K562 (cell line): ENCODE measurements around the gene ACSM6.

Experiments
- E2F1 ChIP-seq: sonication (generic); formaldehyde crosslinking; IDR thresholded peaks from 2 replicates; pipeline ENCODE4 v1.8.1; 2023; ENCODE audit warnings: mild to moderate bottlenecking, missing genetic modification reagents, moderate library complexity
- ELF4 ChIP-seq: fragments of 450-650 bp; formaldehyde crosslinking; IDR thresholded peaks from 2 replicates; pipeline ENCODE4 v1.4.0; 2022; ENCODE audit warnings: missing genetic modification characterization
- JUN ChIP-seq, 2 experiments: sonication (generic) in 1 of 2; formaldehyde crosslinking in 1 of 2; IDR thresholded peaks; 2 replicates each; pipeline versions ENCODE4 v1.6.1 to v1.8.0; 2012 to 2022; ENCODE audit warnings: borderline replicate concordance in 2 of 2, mild to moderate bottlenecking in 2 of 2, improper control_type of control experiment in 1 of 2, low read depth in 1 of 2, low read length in 1 of 2, missing genetic modification reagents in 1 of 2
- MAX ChIP-seq: sonication (generic); formaldehyde crosslinking; IDR thresholded peaks from 2 replicates; pipeline ENCODE4 v1.9.0; 2022; ENCODE audit warnings: mild to moderate bottlenecking, missing genetic modification reagents
- MEF2A ChIP-seq: IDR thresholded peaks from 2 replicates; pipeline ENCODE4 v1.6.1; 2011; ENCODE audit warnings: low read depth, mild to moderate bottlenecking, low read length, moderate library complexity; ENCODE audit not compliant: control insufficient read depth
- POLR2AphosphoS5 ChIP-seq: IDR thresholded peaks from 2 replicates; pipeline ENCODE4 v1.6.1; 2011; ENCODE audit warnings: mild to moderate bottlenecking, low read depth, low read length, moderate library complexity; ENCODE audit not compliant: control insufficient read depth, insufficient read depth
- PRPF4 ChIP-seq: fragments of 200-400 bp; formaldehyde crosslinking; IDR thresholded peaks from one replicate; pipeline ENCODE4 v1.6.1; 2017; ENCODE audit warnings: low read length, low read depth, mild to moderate bottlenecking; ENCODE audit not compliant: insufficient read depth, poor library complexity, severe bottlenecking
- RNF2 ChIP-seq: sonication (generic); IDR thresholded peaks from 2 replicates; pipeline ENCODE4 v1.6.1; 2016
- SREBF1 ChIP-seq: fragments of 150-350 bp; IDR thresholded peaks from 2 replicates; pipeline ENCODE4 v1.6.1; 2014; ENCODE audit warnings: antibody characterized with exemption, low read depth, low read length, borderline replicate concordance
- ZFP91 ChIP-seq: sonication (generic); formaldehyde crosslinking; IDR thresholded peaks from 2 replicates; pipeline ENCODE4 v1.8.0; 2022; ENCODE audit warnings: mild to moderate bottlenecking, missing genetic modification reagents
- ZFX ChIP-seq: sonication (generic); formaldehyde crosslinking; IDR thresholded peaks from 2 replicates; pipeline ENCODE4 v1.8.0; 2022; ENCODE audit warnings: mild to moderate bottlenecking, missing genetic modification reagents, moderate library complexity
- ZNF165 ChIP-seq: fragments of 250-450 bp; sonication (Bioruptor Pico); IDR thresholded peaks from 2 replicates; pipeline ENCODE4 v1.4.0; 2020; ENCODE audit warnings: borderline replicate concordance
- TF ChIP-seq, protein P1 (sequence below), 2 experiments: fragments of 450-650 bp in 1 of 2; sonication (generic) in 1 of 2; formaldehyde crosslinking; conservative IDR thresholded peaks; 2 replicates each; pipeline versions ENCODE4 v1.4.0 to v1.8.1; 2020 to 2022; ENCODE audit warnings: mild to moderate bottlenecking in 1 of 2, missing genetic modification reagents in 1 of 2
- TF ChIP-seq, protein P2 (sequence below), 3 experiments: IDR thresholded peaks in 2 of 3; conservative IDR thresholded peaks in 1 of 3; 2 replicates each; pipeline ENCODE4 v1.5.1; 2011 to 2012; ENCODE audit warnings: low read length in 3 of 3, mild to moderate bottlenecking in 3 of 3, control low read depth in 2 of 3, improper control_type of control experiment in 1 of 3, inconsistent platforms in 1 of 3, low read depth in 1 of 3, mixed read lengths in 1 of 3, moderate library complexity in 1 of 3; ENCODE audit not compliant: insufficient read depth in 2 of 3

GRCh38 chr10:95188593-95188992 lies 5.4 kb upstream of the ACSM6 start:
- TF ChIP-seq MEF2A: no peak
- TF ChIP-seq ELF4 (CRISPR knock-in tag): no peak
- TF ChIP-seq ZFX (CRISPR knock-in tag): no peak
- TF ChIP-seq ZNF165 (CRISPR knock-in tag): no peak
- TF ChIP-seq SREBF1: no peak
- no peak for TF ChIP-seq POLR2AphosphoS5
- TF ChIP-seq MAX (CRISPR knock-in tag): no peak
- no peak for TF ChIP-seq ZFP91 (CRISPR knock-in tag)
- TF ChIP-seq, protein P1, sequence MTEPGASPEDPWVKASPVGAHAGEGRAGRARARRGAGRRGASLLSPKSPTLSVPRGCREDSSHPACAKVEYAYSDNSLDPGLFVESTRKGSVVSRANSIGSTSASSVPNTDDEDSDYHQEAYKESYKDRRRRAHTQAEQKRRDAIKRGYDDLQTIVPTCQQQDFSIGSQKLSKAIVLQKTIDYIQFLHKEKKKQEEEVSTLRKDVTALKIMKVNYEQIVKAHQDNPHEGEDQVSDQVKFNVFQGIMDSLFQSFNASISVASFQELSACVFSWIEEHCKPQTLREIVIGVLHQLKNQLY (CRISPR knock-in tag; conservative IDR thresholded peaks at IDR 0.05): no peak
- TF ChIP-seq, protein P2, sequence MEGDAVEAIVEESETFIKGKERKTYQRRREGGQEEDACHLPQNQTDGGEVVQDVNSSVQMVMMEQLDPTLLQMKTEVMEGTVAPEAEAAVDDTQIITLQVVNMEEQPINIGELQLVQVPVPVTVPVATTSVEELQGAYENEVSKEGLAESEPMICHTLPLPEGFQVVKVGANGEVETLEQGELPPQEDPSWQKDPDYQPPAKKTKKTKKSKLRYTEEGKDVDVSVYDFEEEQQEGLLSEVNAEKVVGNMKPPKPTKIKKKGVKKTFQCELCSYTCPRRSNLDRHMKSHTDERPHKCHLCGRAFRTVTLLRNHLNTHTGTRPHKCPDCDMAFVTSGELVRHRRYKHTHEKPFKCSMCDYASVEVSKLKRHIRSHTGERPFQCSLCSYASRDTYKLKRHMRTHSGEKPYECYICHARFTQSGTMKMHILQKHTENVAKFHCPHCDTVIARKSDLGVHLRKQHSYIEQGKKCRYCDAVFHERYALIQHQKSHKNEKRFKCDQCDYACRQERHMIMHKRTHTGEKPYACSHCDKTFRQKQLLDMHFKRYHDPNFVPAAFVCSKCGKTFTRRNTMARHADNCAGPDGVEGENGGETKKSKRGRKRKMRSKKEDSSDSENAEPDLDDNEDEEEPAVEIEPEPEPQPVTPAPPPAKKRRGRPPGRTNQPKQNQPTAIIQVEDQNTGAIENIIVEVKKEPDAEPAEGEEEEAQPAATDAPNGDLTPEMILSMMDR (IDR thresholded peaks at IDR 0.05 in 2 of 3, conservative IDR thresholded peaks at IDR 0.05 in 1 of 3; ENCODE audit: insufficient read depth in 2 of 3, low read depth in 1 of 3, low read length in 3 of 3): no peak
- no peak for TF ChIP-seq E2F1 (CRISPR knock-in tag)
- no peak for TF ChIP-seq PRPF4
- no peak for TF ChIP-seq JUN (IDR thresholded peaks at IDR 0.05; ENCODE audit: borderline replicate concordance, low read depth, low read length)
- TF ChIP-seq JUN (CRISPR knock-in tag; IDR thresholded peaks at IDR 0.05; ENCODE audit: borderline replicate concordance): no peak
- no peak for TF ChIP-seq RNF2
